CD4-positive, alpha-beta T cell (primary cell): ENCODE results near the gene LDLRAD2. TPM values are rescaled to one million over a fixed set of nuclear protein-coding genes. Genes with fewer than 3 reads are reported as not detected.

Source experiments
- ATAC-seq: fragments of 200-7000 bp; cut with Tn5 transposase; one replicate; pipeline ENCODE4 v1.10.0; 2022; ENCODE audit warnings: mild to moderate bottlenecking; ENCODE audit not compliant: poor library complexity
- CTCF ChIA-PET: fragments of 350-600 bp; sonication (Branson Sonifier 250); formaldehyde crosslinking; loops from one replicate; lab custom pipeline; 2021; ENCODE audit warnings: antibody characterized with exemption, inconsistent platforms; lab: Charles Lee
- POLR2A ChIA-PET: fragments of 350-600 bp; sonication (Branson Sonifier 250); formaldehyde crosslinking; loops from one replicate; lab custom pipeline; 2021; ENCODE audit warnings: antibody characterized with exemption, inconsistent platforms; lab: Charles Lee
- DNase-seq, 14 experiments: peaks; one replicate each; pipeline ENCODE4 v3.0.0-alpha.2; 2013 to 2020; ENCODE audit warnings: mixed read lengths in 2 of 14
- H3K27ac ChIP-seq, 2 donors: one replicate each; pipeline versions ENCODE4 v1.5.1 to v1.7.0; 2013; ENCODE audit warnings: low read length in 2 of 2, low read depth in 1 of 2, mild to moderate bottlenecking in 1 of 2
- H3K27me3 ChIP-seq, 2 experiments: 1 replicate in 1 of 2; 2 replicates in 1 of 2; pipeline versions ENCODE4 v1.6.1 to v1.7.0; 2013; ENCODE audit warnings: low read length in 2 of 2, control low read depth in 1 of 2, mild to moderate bottlenecking in 1 of 2, moderate library complexity in 1 of 2; ENCODE audit not compliant: insufficient read depth in 2 of 2, control insufficient read depth in 1 of 2
- H3K36me3 ChIP-seq: one replicate; pipeline ENCODE4 v1.6.1; 2013; ENCODE audit warnings: low read length, control low read depth; ENCODE audit not compliant: insufficient read depth
- H3K4me1 ChIP-seq: one replicate; pipeline ENCODE4 v1.6.1; 2013; ENCODE audit warnings: low read length, control low read depth; ENCODE audit not compliant: insufficient read depth
- H3K4me3 ChIP-seq: one replicate; pipeline ENCODE4 v1.5.1; 2013; ENCODE audit warnings: mild to moderate bottlenecking, low read length, moderate library complexity
- H3K9me3 ChIP-seq, 2 experiments: 1 replicate in 1 of 2; 2 replicates in 1 of 2; pipeline versions ENCODE4 v1.6.1 to v1.7.0; 2013; ENCODE audit warnings: low read length in 2 of 2, mild to moderate bottlenecking in 2 of 2, control low read depth in 1 of 2, moderate library complexity in 1 of 2; ENCODE audit not compliant: control insufficient read depth in 1 of 2, insufficient read depth in 1 of 2
- H3K27ac Mint-ChIP-seq: one replicate; pipeline ENCODE4 v1.8.0; 2020; ENCODE audit warnings: mixed read lengths
- H3K27me3 Mint-ChIP-seq: one replicate; pipeline ENCODE4 v1.8.0; 2021; ENCODE audit warnings: mixed read lengths
- H3K36me3 Mint-ChIP-seq: one replicate; pipeline ENCODE4 v1.8.0; 2021; ENCODE audit warnings: low read depth, mixed read lengths
- H3K4me1 Mint-ChIP-seq: one replicate; pipeline ENCODE4 v1.8.0; 2021; ENCODE audit warnings: low read depth, mixed read lengths
- H3K4me3 Mint-ChIP-seq: one replicate; pipeline ENCODE4 v1.8.0; 2020; ENCODE audit warnings: mild to moderate bottlenecking, mixed read lengths
- H3K9me3 Mint-ChIP-seq: one replicate; pipeline ENCODE4 v1.8.0; 2020; ENCODE audit warnings: mixed read lengths
- intact Hi-C, 2 experiments: fragments of 100-400 bp; cut with DNase I in 1 of 2; cut with micrococcal nuclease in 1 of 2; formaldehyde crosslinking; loops; one replicate each; pipeline versions ENCODE4 v1.15.1 to v1.9.0; 2023 to 2025; cut with DNase I, micrococcal nuclease
- total RNA-seq, 174 experiments: library from RNA in 2 of 174; stranded (reverse) in 2 of 174; gene quantifications; one replicate each; pipeline ENCODE4 v1.2.3 and lab custom pipeline; 2021 to 2026
- TF ChIP-seq, protein P1 (sequence below): fragments of 200-600 bp; IDR thresholded peaks from one replicate; pipeline ENCODE4 v1.8.0; 2022; ENCODE audit warnings: antibody characterized with exemption, mild to moderate bottlenecking

Gene LDLRAD2
- total RNA-seq, 2 experiments from 2014 or later, result not detected

DNA sequence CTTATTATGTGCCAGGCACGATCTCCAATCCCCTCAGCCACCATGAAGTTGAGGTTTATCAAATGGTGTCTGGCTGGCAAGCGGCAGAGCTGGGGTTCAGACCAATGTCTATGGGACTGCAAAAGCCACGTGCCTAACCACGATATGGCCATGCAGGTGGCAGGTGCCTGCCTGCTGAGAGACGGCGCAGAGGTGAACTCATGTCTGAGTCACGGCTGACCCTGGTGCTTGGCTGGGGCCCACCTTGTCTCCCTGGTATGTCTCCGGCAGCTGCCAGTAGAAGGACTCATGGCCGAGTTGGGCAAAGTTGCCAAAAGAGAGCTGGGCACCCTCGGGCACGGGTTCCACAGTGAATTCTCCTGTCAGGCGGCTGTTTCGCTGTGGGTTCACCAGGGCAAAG, 59.9 kb downstream of the LDLRAD2 start:
- Histone ChIP-seq H3K36me3 (no peaks in the 10 kb centered on the region), H3K27ac (no peak overlapping the region), H3K4me3 (no peak overlapping the region), H3K4me1 (no peaks in the 10 kb centered on the region), H3K9me3 (peaks cover 0 to 5% of the 10 kb centered on the region in 2 experiments), H3K27me3 (no peaks in the 10 kb centered on the region)
- TF ChIP-seq, protein P1, sequence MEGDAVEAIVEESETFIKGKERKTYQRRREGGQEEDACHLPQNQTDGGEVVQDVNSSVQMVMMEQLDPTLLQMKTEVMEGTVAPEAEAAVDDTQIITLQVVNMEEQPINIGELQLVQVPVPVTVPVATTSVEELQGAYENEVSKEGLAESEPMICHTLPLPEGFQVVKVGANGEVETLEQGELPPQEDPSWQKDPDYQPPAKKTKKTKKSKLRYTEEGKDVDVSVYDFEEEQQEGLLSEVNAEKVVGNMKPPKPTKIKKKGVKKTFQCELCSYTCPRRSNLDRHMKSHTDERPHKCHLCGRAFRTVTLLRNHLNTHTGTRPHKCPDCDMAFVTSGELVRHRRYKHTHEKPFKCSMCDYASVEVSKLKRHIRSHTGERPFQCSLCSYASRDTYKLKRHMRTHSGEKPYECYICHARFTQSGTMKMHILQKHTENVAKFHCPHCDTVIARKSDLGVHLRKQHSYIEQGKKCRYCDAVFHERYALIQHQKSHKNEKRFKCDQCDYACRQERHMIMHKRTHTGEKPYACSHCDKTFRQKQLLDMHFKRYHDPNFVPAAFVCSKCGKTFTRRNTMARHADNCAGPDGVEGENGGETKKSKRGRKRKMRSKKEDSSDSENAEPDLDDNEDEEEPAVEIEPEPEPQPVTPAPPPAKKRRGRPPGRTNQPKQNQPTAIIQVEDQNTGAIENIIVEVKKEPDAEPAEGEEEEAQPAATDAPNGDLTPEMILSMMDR, result no peak
- no peaks in the 10 kb centered on the region for H3K9me3 Mint-ChIP-seq
- H3K4me1 Mint-ChIP-seq, result no peaks in the 10 kb centered on the region
- DNase-seq (no peak), ATAC-seq (no peak)
- ChIA-PET POLR2A (no interaction called here), CTCF (no interaction called here)
- intact Hi-C loops, result no loop called here
- no peak overlapping the region for H3K4me3 Mint-ChIP-seq
- H3K27ac Mint-ChIP-seq, result no peak overlapping the region
- H3K27me3 Mint-ChIP-seq, result no peaks in the 10 kb centered on the region
- H3K36me3 Mint-ChIP-seq, result no peaks in the 10 kb centered on the region

DNA sequence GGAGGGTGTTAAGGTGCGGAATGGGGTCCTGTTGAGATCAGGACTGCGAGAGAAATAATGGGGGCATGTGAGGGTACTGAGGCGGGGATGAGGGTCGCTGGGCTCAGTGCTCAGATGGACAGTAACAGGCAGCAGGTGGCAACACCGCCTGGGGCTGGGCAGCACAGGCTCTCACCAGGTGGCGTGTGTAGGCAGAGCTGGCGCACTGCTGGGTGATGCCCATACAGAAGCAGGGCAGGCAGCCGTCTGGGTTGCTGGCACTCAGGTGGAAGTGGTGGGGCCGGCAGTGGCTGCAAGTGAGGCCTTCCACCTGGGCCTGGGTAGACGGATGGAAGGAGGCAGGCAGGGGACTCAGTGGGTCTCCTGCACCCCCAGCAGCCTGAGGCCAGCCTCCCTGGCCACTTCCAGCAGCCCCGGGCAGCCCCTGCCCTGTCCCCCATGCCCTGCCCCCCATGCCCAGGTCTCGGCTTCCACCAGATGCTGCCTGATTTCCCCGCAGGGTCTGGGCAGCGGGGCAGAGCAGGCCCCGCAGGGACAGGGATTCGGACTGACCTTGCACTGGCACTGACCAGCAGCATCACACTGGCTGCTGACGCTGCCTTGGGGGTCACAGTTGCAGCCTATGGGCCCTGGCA, 60.5 kb downstream of the LDLRAD2 start:
- H3K27me3 ChIP-seq, result no peaks in the 10 kb centered on the region
- no peak for ATAC-seq
- Mint-ChIP-seq H3K36me3 (no peaks in the 10 kb centered on the region), H3K27ac (no peak overlapping the region), H3K4me1 (no peaks in the 10 kb centered on the region), H3K4me3 (no peak overlapping the region), H3K9me3 (no peaks in the 10 kb centered on the region), H3K27me3 (no peaks in the 10 kb centered on the region)
- ChIA-PET POLR2A (no interaction called here), CTCF (no interaction called here)
- no peaks in the 10 kb centered on the region for H3K36me3 ChIP-seq
- H3K4me1 ChIP-seq, result no peaks in the 10 kb centered on the region
- H3K9me3 ChIP-seq, result peaks cover 0 to 5% of the 10 kb centered on the region in 2 experiments
- no peak overlapping the region for H3K27ac ChIP-seq
- H3K4me3 ChIP-seq, result no peak overlapping the region
- TF ChIP-seq, protein P1, result no peak
- no peak for DNase-seq
- intact Hi-C loops, result no loop called here

DNA sequence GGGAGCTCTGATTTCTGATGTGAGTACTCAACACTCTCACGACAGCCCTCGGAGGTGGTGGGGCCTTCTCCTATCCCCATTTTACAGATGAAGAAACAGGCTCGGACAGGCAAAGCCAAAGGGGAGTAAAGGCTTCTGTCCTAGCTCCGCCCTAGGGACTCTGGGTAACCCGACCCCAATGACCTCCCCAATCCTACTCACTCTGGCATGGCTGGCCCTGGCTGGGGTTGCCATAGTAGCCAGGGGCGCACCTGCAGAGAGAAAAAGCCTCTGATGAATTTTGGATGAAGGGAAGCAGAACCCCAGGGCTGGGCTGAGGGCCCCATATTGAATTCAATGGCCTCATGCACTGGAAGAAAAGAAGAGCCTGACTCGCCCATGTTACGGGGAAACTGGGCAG, 61.1 kb downstream of the LDLRAD2 start:
- Mint-ChIP-seq H3K9me3 (no peaks in the 10 kb centered on the region), H3K36me3 (no peaks in the 10 kb centered on the region), H3K4me1 (no peaks in the 10 kb centered on the region), H3K27ac (no peak overlapping the region), H3K27me3 (no peaks in the 10 kb centered on the region), H3K4me3 (no peak overlapping the region)
- peaks cover 0 to 5% of the 10 kb centered on the region in 2 experiments for H3K9me3 ChIP-seq
- H3K4me1 ChIP-seq, result no peaks in the 10 kb centered on the region
- no peaks in the 10 kb centered on the region for H3K36me3 ChIP-seq
- ChIA-PET CTCF (no interaction called here), POLR2A (no interaction called here)
- DNase-seq (no peak), ATAC-seq (no peak)
- intact Hi-C loops, result no loop called here
- no peak overlapping the region for H3K27ac ChIP-seq
- H3K4me3 ChIP-seq, result no peak overlapping the region
- no peaks in the 10 kb centered on the region for H3K27me3 ChIP-seq
- TF ChIP-seq, protein P1, result no peak
